ENCODE measurements around the gene EID3.

Gene EID3

DNA sequence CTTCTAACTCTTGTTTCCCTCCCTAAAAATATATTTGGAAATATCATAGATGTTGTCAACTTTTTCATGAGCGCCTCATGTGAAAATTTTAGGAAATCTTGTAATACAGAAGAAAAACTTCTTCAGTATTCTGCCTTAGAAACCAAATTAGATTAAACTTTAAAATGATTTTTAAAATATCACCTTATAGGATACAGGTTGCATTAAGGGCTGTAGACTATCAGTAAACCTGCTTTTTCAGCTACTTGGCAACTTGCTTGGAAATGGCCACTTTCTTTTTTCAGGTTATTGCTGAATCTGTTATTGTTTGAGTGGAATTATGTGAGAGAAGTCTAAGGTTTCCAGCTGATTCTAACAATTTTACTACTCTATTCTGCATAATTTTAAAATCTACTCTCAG, 9.1 kb downstream of the EID3 start:
- H4K20me1 ChIP-seq (ENCODE audit: low read depth, low read length) = peaks cover 21% of the 10 kb centered on the region
- no peak for TF ChIP-seq EZH2phosphoT487 (conservative IDR thresholded peaks at IDR 0.05; ENCODE audit: low read length)
- TF ChIP-seq, protein P1, sequence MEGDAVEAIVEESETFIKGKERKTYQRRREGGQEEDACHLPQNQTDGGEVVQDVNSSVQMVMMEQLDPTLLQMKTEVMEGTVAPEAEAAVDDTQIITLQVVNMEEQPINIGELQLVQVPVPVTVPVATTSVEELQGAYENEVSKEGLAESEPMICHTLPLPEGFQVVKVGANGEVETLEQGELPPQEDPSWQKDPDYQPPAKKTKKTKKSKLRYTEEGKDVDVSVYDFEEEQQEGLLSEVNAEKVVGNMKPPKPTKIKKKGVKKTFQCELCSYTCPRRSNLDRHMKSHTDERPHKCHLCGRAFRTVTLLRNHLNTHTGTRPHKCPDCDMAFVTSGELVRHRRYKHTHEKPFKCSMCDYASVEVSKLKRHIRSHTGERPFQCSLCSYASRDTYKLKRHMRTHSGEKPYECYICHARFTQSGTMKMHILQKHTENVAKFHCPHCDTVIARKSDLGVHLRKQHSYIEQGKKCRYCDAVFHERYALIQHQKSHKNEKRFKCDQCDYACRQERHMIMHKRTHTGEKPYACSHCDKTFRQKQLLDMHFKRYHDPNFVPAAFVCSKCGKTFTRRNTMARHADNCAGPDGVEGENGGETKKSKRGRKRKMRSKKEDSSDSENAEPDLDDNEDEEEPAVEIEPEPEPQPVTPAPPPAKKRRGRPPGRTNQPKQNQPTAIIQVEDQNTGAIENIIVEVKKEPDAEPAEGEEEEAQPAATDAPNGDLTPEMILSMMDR (IDR thresholded peaks at IDR 0.05; ENCODE audit: insufficient read depth, low read length, poor library complexity, severe bottlenecking) = no peak
- H3K4me2 ChIP-seq (ENCODE audit: low read depth, low read length, poor library complexity, severe bottlenecking) = no peak overlapping the region
- no peaks in the 10 kb centered on the region for H3K9me3 ChIP-seq (ENCODE audit: insufficient read depth, low read length)
- no peak overlapping the region for H2AFZ ChIP-seq (ENCODE audit: low read depth, low read length, severe bottlenecking)
- H3F3A ChIP-seq (ENCODE audit: insufficient read depth) = no peaks in the 10 kb centered on the region; the same call in 1 of the 2 replicates
- no peak overlapping the region for H3K9ac ChIP-seq (ENCODE audit: low read length)
- peaks cover 41% of the 10 kb centered on the region for H3K79me2 ChIP-seq (ENCODE audit: insufficient read depth, low read length)
- H3K36me3 ChIP-seq (ENCODE audit: low read length) = peaks cover 49% of the 10 kb centered on the region; the same call in 1 of the 2 replicates
- H3K4me3 ChIP-seq (ENCODE audit: insufficient read depth, low read length, poor library complexity, severe bottlenecking) = no peak overlapping the region
- H3K27me3 ChIP-seq (ENCODE audit: low read length) = no peaks in the 10 kb centered on the region
- no peaks in the 10 kb centered on the region for H3K9me2 ChIP-seq (replicated peaks; ENCODE audit: insufficient read depth, low read length)
- no peak overlapping the region for H3K27ac ChIP-seq (ENCODE audit: low read depth, low read length)

DNA sequence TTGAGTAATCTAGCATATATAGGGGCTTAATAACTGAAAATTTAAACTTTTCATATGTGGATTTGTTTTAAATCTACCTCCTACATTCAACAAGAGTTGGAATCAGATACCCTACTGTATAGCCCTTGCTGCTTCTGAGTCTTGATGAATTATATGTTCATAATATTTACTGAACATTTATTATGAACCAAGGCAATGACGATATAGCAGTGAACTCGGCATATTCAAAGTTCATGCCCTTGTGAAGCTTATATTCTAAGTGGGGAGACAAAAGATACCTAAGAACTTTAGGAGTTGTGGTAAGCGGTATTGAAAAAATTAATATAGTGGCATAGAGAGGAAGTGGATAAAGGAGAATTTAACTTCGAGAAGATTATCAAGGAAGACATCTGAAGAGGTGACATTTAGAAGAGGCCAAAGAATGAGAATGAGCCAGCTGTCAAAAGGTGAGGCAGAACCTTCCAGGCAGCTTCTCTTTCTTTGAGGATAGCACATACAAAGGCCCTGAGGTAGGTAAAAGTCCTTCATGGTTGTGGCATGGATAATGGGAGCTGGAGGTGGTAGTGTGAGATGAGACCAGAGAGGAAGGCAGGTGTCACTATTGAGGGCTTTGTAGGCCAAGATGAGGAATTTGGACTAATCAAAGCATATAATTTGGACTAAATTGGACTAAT, 10.2 kb downstream of the EID3 start:
- H4K20me1 ChIP-seq (ENCODE audit: low read depth, low read length) = peaks cover 16% of the 10 kb centered on the region
- H3K9ac ChIP-seq (ENCODE audit: low read length) = no peak overlapping the region
- TF ChIP-seq EZH2phosphoT487 (conservative IDR thresholded peaks at IDR 0.05; ENCODE audit: low read length) = no peak
- TF ChIP-seq, protein P1 (IDR thresholded peaks at IDR 0.05; ENCODE audit: insufficient read depth, low read length, poor library complexity, severe bottlenecking) = no peak
- peaks cover 31% of the 10 kb centered on the region for H3K79me2 ChIP-seq (ENCODE audit: insufficient read depth, low read length)
- H3K4me3 ChIP-seq (ENCODE audit: insufficient read depth, low read length, poor library complexity, severe bottlenecking) = no peak overlapping the region
- peaks cover 49% of the 10 kb centered on the region; the same call in 1 of the 2 replicates for H3K36me3 ChIP-seq (ENCODE audit: low read length)
- H2AFZ ChIP-seq (ENCODE audit: low read depth, low read length, severe bottlenecking) = no peak overlapping the region
- no peaks in the 10 kb centered on the region for H3K9me2 ChIP-seq (replicated peaks; ENCODE audit: insufficient read depth, low read length)
- H3K4me2 ChIP-seq (ENCODE audit: low read depth, low read length, poor library complexity, severe bottlenecking) = no peak overlapping the region
- H3K27me3 ChIP-seq (ENCODE audit: low read length) = no peaks in the 10 kb centered on the region
- no peaks in the 10 kb centered on the region; the same call in 1 of the 2 replicates for H3F3A ChIP-seq (ENCODE audit: insufficient read depth)
- no peaks in the 10 kb centered on the region for H3K9me3 ChIP-seq (ENCODE audit: insufficient read depth, low read length)
- no peak overlapping the region for H3K27ac ChIP-seq (ENCODE audit: low read depth, low read length)

DNA sequence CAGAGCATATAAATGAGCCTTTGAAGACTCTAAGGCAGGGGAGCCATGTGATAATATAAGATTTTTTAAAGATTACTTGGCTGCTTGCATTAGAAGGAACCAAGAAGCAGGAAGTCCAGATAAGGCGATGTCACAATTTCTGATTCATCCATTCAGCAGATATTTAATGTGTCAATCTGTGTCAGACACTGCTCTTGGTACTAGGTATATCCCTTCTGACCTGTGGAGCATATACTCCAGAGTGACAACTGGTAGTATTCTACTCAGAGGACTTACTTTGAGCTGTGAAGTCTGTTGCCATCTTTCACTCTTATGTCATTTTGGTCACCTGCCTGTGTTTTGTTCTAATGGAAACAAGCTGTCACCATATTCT, 10.7 kb downstream of the EID3 start:
- Histone ChIP-seq H3K27me3 (ENCODE audit: low read length) (no peaks in the 10 kb centered on the region), H3K9me3 (ENCODE audit: insufficient read depth, low read length) (no peaks in the 10 kb centered on the region), H3K9me2 (replicated peaks; ENCODE audit: insufficient read depth, low read length) (no peaks in the 10 kb centered on the region), H3K4me2 (ENCODE audit: low read depth, low read length, poor library complexity, severe bottlenecking) (no peak overlapping the region), H3F3A (ENCODE audit: insufficient read depth) (no peaks in the 10 kb centered on the region; the same call in 1 of the 2 replicates), H3K9ac (ENCODE audit: low read length) (no peak overlapping the region), H3K36me3 (ENCODE audit: low read length) (peaks cover 54% of the 10 kb centered on the region; the same call in 1 of the 2 replicates), H2AFZ (ENCODE audit: low read depth, low read length, severe bottlenecking) (no peak overlapping the region), H3K79me2 (ENCODE audit: insufficient read depth, low read length) (peaks cover 26% of the 10 kb centered on the region), H3K27ac (ENCODE audit: low read depth, low read length) (no peak overlapping the region), H3K4me3 (ENCODE audit: insufficient read depth, low read length, poor library complexity, severe bottlenecking) (no peak overlapping the region), H4K20me1 (ENCODE audit: low read depth, low read length) (peaks cover 13% of the 10 kb centered on the region)
- no peak for TF ChIP-seq EZH2phosphoT487 (conservative IDR thresholded peaks at IDR 0.05; ENCODE audit: low read length)
- TF ChIP-seq, protein P1 (IDR thresholded peaks at IDR 0.05; ENCODE audit: insufficient read depth, low read length, poor library complexity, severe bottlenecking) = no peak
